GM12878 (cell line): ENCODE measurements around the gene MT3. TPM values are rescaled to one million over a fixed set of nuclear protein-coding genes. Genes with fewer than 3 reads are reported as not detected.

ENCODE experiments used
- ELK1 ChIP-seq: IDR thresholded peaks from 2 replicates; pipeline ENCODE4 v1.6.1; 2012; ENCODE audit warnings: low read depth, low read length, improper control_type of control experiment
- ETV6 ChIP-seq, 2 experiments: fragments of 450-650 bp in 1 of 2; IDR thresholded peaks in 1 of 2; conservative IDR thresholded peaks in 1 of 2; 2 replicates each; pipeline ENCODE4 v1.6.1; 2014; ENCODE audit warnings: antibody characterized with exemption in 1 of 2, borderline replicate concordance in 1 of 2, low read depth in 1 of 2, mild to moderate bottlenecking in 1 of 2, moderate library complexity in 1 of 2
- FOS ChIP-seq: IDR thresholded peaks from 3 replicates; pipeline ENCODE4 v1.6.1; 2011; ENCODE audit warnings: borderline replicate concordance; ENCODE audit not compliant: insufficient read length; ENCODE audit errors: extremely low read depth
- MYB ChIP-seq: fragments of 150-350 bp; IDR thresholded peaks from 2 replicates; pipeline ENCODE4 v1.6.1; 2014; ENCODE audit warnings: mild to moderate bottlenecking, low read depth, low read length, borderline replicate concordance
- PAX8 ChIP-seq: fragments of 450-650 bp; IDR thresholded peaks from 2 replicates; pipeline ENCODE4 v1.6.1; 2017; ENCODE audit warnings: mild to moderate bottlenecking, moderate library complexity
- SIN3A ChIP-seq: IDR thresholded peaks from 2 replicates; pipeline ENCODE4 v1.6.1; 2012; ENCODE audit warnings: low read depth, low read length, improper control_type of control experiment
- YBX1 ChIP-seq: fragments of 450-650 bp; IDR thresholded peaks from 2 replicates; pipeline ENCODE4 v1.6.1; 2016; ENCODE audit warnings: antibody characterized with exemption
- ZNF217 ChIP-seq: fragments of 450-650 bp; IDR thresholded peaks from 2 replicates; pipeline ENCODE4 v1.6.1; 2017; ENCODE audit warnings: antibody characterized with exemption, mild to moderate bottlenecking
- ZNF622 ChIP-seq: fragments of 450-650 bp; IDR thresholded peaks from 2 replicates; pipeline ENCODE4 v1.6.1; 2017; ENCODE audit warnings: mild to moderate bottlenecking, inconsistent platforms
- polyA plus RNA-seq, 11 experiments: library from polyadenylated mRNA; depleted of rRNA in 4 of 11; unstranded in 6 of 11; stranded (reverse) in 5 of 11; fragments of >200 nt; fragmentation: Nextera tagmentation in 4 of 11; fragmentation: Illumina TruSeq in 1 of 11; extraction: Ambion mirVana in 4 of 11; extraction: Trizol in 1 of 11; gene quantifications; 1 replicate in 1 of 11; 2 replicates in 10 of 11; pipeline versions ENCODE4 v1.2.1 to v1.2.3, GENCODE V29; 2011 to 2016; ENCODE audit warnings: inconsistent platforms in 2 of 11, missing spikeins in 2 of 11, low read depth in 1 of 11
- total RNA-seq, 4 experiments: library from RNA; depleted of rRNA in 3 of 4; stranded (reverse); fragments of >200 nt in 3 of 4; fragmentation: Illumina TruSeq in 1 of 4; extraction: Trizol in 1 of 4; gene quantifications; 2 replicates each; pipeline versions ENCODE4 v1.2.1 to v1.2.3, GENCODE V29; 2013 to 2021
- TF ChIP-seq, protein P1 (sequence below): fragments of 450-650 bp; IDR thresholded peaks from 2 replicates; pipeline ENCODE4 v1.6.1; 2017; ENCODE audit warnings: mild to moderate bottlenecking, moderate library complexity

MT3 gene
- total and polyA plus RNA-seq, 10 of the 15 experiments (the other 5 are each of a cell fraction or from before 2014, with no cell fraction given): 0.41 TPM; not detected in 9

DNA sequence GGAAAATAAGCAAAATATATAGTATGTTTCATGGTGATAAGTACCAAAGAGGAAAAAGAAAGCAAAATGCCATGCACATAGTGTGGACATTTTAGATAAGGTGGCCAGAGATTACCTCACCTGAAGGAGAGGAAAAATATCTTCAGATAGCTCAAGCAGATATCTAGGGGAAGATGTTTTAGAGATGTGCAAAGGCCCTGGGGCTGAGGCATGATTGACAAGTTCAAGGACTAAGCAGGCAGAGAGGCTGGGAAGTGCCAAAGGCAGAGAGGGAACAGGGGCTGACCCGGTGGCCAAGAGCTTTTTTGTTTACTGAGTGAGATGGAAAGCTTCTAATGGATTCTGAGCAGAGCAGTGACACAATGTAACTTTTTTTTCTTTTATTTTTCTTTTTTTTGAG is 28.9 kb upstream of the MT3 start (continued):
- TF ChIP-seq FOS (no peak), ETV6 (conservative IDR thresholded peaks at IDR 0.05 in 1 of 2, IDR thresholded peaks at IDR 0.05 in 1 of 2; ENCODE audit: borderline replicate concordance in 1 of 2, low read depth in 1 of 2) (no peak), SIN3A (no peak), ZNF622 (no peak), YBX1 (no peak), ZNF217 (no peak), ELK1 (no peak), PAX8 (no peak), MYB (no peak)
- TF ChIP-seq, protein P1, sequence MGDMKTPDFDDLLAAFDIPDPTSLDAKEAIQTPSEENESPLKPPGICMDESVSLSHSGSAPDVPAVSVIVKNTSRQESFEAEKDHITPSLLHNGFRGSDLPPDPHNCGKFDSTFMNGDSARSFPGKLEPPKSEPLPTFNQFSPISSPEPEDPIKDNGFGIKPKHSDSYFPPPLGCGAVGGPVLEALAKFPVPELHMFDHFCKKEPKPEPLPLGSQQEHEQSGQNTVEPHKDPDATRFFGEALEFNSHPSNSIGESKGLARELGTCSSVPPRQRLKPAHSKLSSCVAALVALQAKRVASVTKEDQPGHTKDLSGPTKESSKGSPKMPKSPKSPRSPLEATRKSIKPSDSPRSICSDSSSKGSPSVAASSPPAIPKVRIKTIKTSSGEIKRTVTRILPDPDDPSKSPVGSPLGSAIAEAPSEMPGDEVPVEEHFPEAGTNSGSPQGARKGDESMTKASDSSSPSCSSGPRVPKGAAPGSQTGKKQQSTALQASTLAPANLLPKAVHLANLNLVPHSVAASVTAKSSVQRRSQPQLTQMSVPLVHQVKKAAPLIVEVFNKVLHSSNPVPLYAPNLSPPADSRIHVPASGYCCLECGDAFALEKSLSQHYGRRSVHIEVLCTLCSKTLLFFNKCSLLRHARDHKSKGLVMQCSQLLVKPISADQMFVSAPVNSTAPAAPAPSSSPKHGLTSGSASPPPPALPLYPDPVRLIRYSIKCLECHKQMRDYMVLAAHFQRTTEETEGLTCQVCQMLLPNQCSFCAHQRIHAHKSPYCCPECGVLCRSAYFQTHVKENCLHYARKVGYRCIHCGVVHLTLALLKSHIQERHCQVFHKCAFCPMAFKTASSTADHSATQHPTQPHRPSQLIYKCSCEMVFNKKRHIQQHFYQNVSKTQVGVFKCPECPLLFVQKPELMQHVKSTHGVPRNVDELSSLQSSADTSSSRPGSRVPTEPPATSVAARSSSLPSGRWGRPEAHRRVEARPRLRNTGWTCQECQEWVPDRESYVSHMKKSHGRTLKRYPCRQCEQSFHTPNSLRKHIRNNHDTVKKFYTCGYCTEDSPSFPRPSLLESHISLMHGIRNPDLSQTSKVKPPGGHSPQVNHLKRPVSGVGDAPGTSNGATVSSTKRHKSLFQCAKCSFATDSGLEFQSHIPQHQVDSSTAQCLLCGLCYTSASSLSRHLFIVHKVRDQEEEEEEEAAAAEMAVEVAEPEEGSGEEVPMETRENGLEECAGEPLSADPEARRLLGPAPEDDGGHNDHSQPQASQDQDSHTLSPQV: no peak
